Calu3 (cell line): ENCODE results near the gene ZNF428. TPM values are rescaled to one million over a fixed set of nuclear protein-coding genes. Genes with fewer than 3 reads are reported as not detected.

Source experiments
- BruUV-seq: library from RNA; stranded (reverse); fragments of 400-500 nt; replicated peaks from 2 replicates; lab custom pipeline; 2021; lab: Mats Ljungman, UMichigan
- CTCF ChIA-PET: fragments of 300-600 bp; sonication (Branson Sonifier 250); formaldehyde crosslinking; loops from one replicate; lab custom pipeline; 2022; ENCODE audit warnings: antibody characterized with exemption; lab: Charles Lee
- DNase-seq: peaks from one replicate; pipeline ENCODE4 v3.0.0; 2022
- H3K27ac Mint-ChIP-seq: one replicate; pipeline ENCODE4 v1.8.0; 2022; ENCODE audit warnings: mixed read lengths; ENCODE audit not compliant: unreplicated experiment
- H3K27me3 Mint-ChIP-seq: one replicate; pipeline ENCODE4 v1.8.0; 2022; ENCODE audit warnings: mixed read lengths; ENCODE audit not compliant: unreplicated experiment
- H3K36me3 Mint-ChIP-seq: one replicate; pipeline ENCODE4 v1.8.0; 2022; ENCODE audit warnings: mild to moderate bottlenecking, moderate library complexity, mixed read lengths; ENCODE audit not compliant: insufficient read depth, unreplicated experiment
- H3K4me1 Mint-ChIP-seq: one replicate; pipeline ENCODE4 v1.8.0; 2022; ENCODE audit warnings: mild to moderate bottlenecking, low read depth, mixed read lengths; ENCODE audit not compliant: unreplicated experiment
- H3K4me3 Mint-ChIP-seq: one replicate; pipeline ENCODE4 v1.8.0; 2022; ENCODE audit warnings: mild to moderate bottlenecking, low read depth, moderate library complexity, mixed read lengths; ENCODE audit not compliant: unreplicated experiment
- H3K9me3 Mint-ChIP-seq: one replicate; pipeline ENCODE4 v1.8.0; 2022; ENCODE audit warnings: low read depth, mixed read lengths; ENCODE audit not compliant: unreplicated experiment
- intact Hi-C: fragments of 100-400 bp; cut with micrococcal nuclease; formaldehyde crosslinking; loops from one replicate; pipeline ENCODE4 v1.10.0; 2022; ENCODE audit not compliant: unreplicated experiment
- total RNA-seq: library from RNA; stranded (reverse); gene quantifications from 2 replicates; pipeline ENCODE4 v1.2.3, GENCODE V29; 2022
- TF ChIP-seq, protein P1 (sequence below): fragments of 200-600 bp; IDR thresholded peaks from one replicate; pipeline ENCODE4 v1.8.0; 2022; ENCODE audit warnings: antibody characterized with exemption; ENCODE audit not compliant: unreplicated experiment

The ZNF428 gene
- total RNA-seq, 1 experiment from 2014 or later: 32.8 TPM

DNA sequence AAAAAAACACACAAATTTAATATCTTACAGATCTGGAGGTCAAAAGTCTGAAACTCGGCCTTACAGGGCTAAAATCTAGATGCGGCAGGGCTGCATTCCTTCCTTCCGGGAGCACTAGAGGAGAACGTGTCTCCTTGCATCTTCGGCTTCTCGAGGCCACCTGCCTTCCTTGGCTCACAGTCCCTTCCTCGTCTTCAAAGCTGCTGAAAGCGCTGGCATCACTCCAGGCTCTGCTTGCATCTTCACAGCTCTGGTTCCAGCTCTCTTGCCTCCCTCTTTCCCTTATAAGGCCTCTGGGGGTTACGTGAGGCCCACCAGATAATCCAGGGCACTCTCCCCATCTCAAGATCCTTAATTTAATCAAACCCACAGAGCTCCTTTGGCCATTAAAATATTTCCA is 54.6 kb downstream of the ZNF428 start:
- TF ChIP-seq, protein P1, sequence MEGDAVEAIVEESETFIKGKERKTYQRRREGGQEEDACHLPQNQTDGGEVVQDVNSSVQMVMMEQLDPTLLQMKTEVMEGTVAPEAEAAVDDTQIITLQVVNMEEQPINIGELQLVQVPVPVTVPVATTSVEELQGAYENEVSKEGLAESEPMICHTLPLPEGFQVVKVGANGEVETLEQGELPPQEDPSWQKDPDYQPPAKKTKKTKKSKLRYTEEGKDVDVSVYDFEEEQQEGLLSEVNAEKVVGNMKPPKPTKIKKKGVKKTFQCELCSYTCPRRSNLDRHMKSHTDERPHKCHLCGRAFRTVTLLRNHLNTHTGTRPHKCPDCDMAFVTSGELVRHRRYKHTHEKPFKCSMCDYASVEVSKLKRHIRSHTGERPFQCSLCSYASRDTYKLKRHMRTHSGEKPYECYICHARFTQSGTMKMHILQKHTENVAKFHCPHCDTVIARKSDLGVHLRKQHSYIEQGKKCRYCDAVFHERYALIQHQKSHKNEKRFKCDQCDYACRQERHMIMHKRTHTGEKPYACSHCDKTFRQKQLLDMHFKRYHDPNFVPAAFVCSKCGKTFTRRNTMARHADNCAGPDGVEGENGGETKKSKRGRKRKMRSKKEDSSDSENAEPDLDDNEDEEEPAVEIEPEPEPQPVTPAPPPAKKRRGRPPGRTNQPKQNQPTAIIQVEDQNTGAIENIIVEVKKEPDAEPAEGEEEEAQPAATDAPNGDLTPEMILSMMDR: no peak
- BruUV-seq: no TSS peak
- H3K36me3 Mint-ChIP-seq: peaks cover 17% of the 10 kb centered on the region

DNA sequence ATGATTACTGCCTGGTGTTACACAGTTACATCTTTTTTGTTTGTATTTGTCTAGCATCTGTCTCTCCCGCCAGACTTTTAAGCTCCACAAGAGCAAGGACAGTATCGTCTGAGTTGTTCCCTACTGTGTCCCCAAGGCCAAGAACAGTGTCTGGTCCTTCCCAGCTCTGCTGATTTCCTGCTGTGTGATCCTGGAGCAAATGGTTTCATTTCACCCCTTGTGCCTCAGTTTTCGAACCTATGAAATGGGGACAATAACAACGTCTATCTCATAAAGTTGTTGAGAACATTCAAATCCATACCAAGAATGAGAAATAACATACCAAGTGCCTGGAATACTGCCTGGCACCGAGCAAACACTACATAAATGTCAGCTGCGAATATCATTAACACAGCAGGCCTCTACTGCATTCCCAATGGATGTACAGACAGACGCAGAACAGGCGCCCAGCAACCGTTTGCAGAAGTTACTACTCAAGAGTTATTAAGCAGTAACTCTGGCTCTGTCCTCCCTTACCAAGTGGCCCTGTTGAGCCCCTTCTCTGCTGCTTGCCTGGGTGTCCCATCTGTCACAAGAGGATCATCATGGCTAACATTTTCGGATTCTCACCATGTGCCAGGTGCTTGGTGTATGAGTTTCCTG is 55.5 kb downstream of the ZNF428 start:
- no peak for DNase-seq
- Mint-ChIP-seq H3K27me3 (no peaks in the 10 kb centered on the region), H3K27ac (no peak overlapping the region), H3K4me3 (no peak overlapping the region), H3K9me3 (no peaks in the 10 kb centered on the region), H3K4me1 (peaks cover 8% of the 10 kb centered on the region), H3K36me3 (peaks cover 23% of the 10 kb centered on the region)
- TF ChIP-seq, protein P1: no peak
- no TSS peak for BruUV-seq
- intact Hi-C loops: no loop called here
- CTCF ChIA-PET: interaction anchor here (1.0 kb wide), 1 partner anchor 9 kb away, joined by 3 read pairs; no protein-coding TSS in a partner anchor

More for the DNA sequence above, 54.6 kb downstream of the ZNF428 start:
- CTCF ChIA-PET: interaction anchor here (1.1 kb wide), 1 partner anchor 10 kb away, joined by 3 read pairs; no protein-coding TSS in a partner anchor
- H3K4me1 Mint-ChIP-seq: peaks cover 8% of the 10 kb centered on the region
- H3K4me3 Mint-ChIP-seq: no peak overlapping the region
- intact Hi-C loops: no loop called here
- H3K27ac Mint-ChIP-seq: no peak overlapping the region
- no peak for DNase-seq
- H3K27me3 Mint-ChIP-seq: no peaks in the 10 kb centered on the region
- no peaks in the 10 kb centered on the region for H3K9me3 Mint-ChIP-seq

DNA sequence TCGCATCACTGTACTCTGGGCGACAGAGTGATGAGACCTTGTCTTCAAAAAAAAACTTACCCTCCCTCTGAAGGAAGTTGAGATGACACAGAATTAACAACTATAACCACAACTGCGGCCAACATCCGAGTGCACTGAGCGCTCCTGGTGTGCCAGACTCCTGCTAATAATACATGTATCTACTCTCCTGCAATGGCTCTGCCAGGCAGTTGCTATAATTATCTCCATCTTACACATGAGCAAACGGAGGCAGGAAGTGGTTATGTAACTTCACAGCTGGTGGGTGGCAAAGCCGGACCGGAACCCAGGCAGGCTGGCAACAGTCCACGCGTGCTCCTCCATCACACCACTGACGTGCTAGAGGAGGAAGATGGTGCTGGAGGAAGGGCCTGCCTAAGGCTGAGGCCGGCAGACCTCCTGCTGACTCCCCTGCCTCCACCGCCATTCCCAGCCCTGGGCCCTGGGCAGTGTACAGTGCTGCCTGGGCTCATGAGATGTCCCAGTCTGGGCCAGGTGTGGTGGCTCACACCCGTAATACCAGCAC is 56.7 kb downstream of the ZNF428 start:
- TF ChIP-seq, protein P1: no peak
- CTCF ChIA-PET: no interaction called here
- H3K4me1 Mint-ChIP-seq: peaks cover 8% of the 10 kb centered on the region
- H3K4me3 Mint-ChIP-seq: no peak overlapping the region
- intact Hi-C loops: no loop called here
- no peaks in the 10 kb centered on the region for H3K9me3 Mint-ChIP-seq
- no peaks in the 10 kb centered on the region for H3K27me3 Mint-ChIP-seq
- BruUV-seq: no TSS peak
- H3K27ac Mint-ChIP-seq: no peak overlapping the region
- no peak for DNase-seq
- H3K36me3 Mint-ChIP-seq: peaks cover 23% of the 10 kb centered on the region

DNA sequence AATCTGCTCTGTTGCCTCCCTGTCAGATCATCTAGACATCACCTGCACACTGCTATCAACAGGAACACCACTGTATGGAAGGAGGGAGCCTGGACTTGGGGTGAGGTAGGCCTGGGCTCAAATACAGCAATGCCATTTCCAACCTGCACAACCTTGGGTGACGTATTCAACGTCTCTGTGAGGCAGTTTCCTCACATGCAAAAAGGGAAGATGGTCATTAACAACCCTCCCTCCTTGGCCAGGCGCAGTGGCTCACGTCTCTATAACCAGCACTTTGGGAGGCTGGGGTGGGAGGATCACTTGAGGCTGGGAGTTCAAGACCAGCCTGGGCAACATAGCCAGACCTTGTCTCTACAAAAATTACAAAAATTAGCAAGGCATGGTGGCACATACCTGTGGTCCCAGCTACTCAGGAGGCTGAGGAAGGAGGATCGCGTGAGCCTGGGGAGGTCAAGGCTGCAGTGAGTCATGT is 57.2 kb downstream of the ZNF428 start:
- no peaks in the 10 kb centered on the region for H3K9me3 Mint-ChIP-seq
- no TSS peak for BruUV-seq
- peaks cover 21% of the 10 kb centered on the region for H3K36me3 Mint-ChIP-seq
- CTCF ChIA-PET: no interaction called here
- no peak for DNase-seq
- no peak overlapping the region for H3K4me3 Mint-ChIP-seq
- H3K4me1 Mint-ChIP-seq: peaks cover 8% of the 10 kb centered on the region
- intact Hi-C loops: no loop called here
- H3K27me3 Mint-ChIP-seq: no peaks in the 10 kb centered on the region
- TF ChIP-seq, protein P1: no peak
- H3K27ac Mint-ChIP-seq: no peak overlapping the region
